OCI-LY1 (cell line): ENCODE data around the gene ENTPD1.

Experiments used
- H2AFZ ChIP-seq: fragments of 200-600 bp; sonication (generic), shearing (Covaris generic); 2 replicates; pipeline ENCODE4 v1.6.0; 2014; ENCODE audit warnings: antibody characterized with exemption, mild to moderate bottlenecking, low read length
- H3F3A ChIP-seq: fragments of 200-600 bp; sonication (generic), shearing (Covaris generic); 2 replicates; pipeline ENCODE4 v1.6.0; 2014; ENCODE audit warnings: mild to moderate bottlenecking, antibody characterized with exemption, low read length, moderate library complexity; ENCODE audit not compliant: insufficient read depth
- H3K27ac ChIP-seq: fragments of 200-600 bp; sonication (generic); 2 replicates; pipeline ENCODE4 v1.5.1; 2014; ENCODE audit warnings: low read length, mixed run types, mild to moderate bottlenecking, low read depth; ENCODE audit not compliant: poor library complexity, severe bottlenecking
- H3K27me3 ChIP-seq: fragments of 200-600 bp; sonication (generic); 2 replicates; pipeline ENCODE4 v1.6.0; 2014; ENCODE audit warnings: antibody characterized with exemption, mild to moderate bottlenecking, low read length, moderate library complexity; ENCODE audit not compliant: insufficient read depth
- H3K36me3 ChIP-seq: fragments of 200-600 bp; sonication (generic); 2 replicates; pipeline ENCODE4 v1.6.1; 2014; ENCODE audit warnings: mild to moderate bottlenecking, antibody characterized with exemption, low read length, moderate library complexity, mixed read lengths; ENCODE audit not compliant: insufficient read depth
- H3K4me1 ChIP-seq: fragments of 200-600 bp; sonication (generic); 2 replicates; pipeline ENCODE4 v1.5.1; 2014; ENCODE audit warnings: mild to moderate bottlenecking, low read length, moderate library complexity; ENCODE audit not compliant: insufficient read depth, severe bottlenecking
- H3K4me2 ChIP-seq: fragments of 200-600 bp; sonication (generic), shearing (Covaris generic); 2 replicates; pipeline ENCODE4 v1.6.1; 2014; ENCODE audit warnings: low read length
- H3K4me3 ChIP-seq: fragments of 200-600 bp; sonication (generic); 2 replicates; pipeline ENCODE4 v1.5.1; 2014; ENCODE audit warnings: low read length, low read depth, mild to moderate bottlenecking, mixed read lengths; ENCODE audit not compliant: poor library complexity, severe bottlenecking
- H3K79me2 ChIP-seq: fragments of 200-600 bp; shearing (Covaris generic); 2 replicates; pipeline ENCODE4 v1.6.1; 2016; ENCODE audit warnings: mixed run types, low read length, mixed read lengths; ENCODE audit not compliant: insufficient read depth
- H3K9ac ChIP-seq: fragments of 200-600 bp; sonication (generic), shearing (Covaris generic); 2 replicates; pipeline ENCODE4 v1.6.1; 2014; ENCODE audit warnings: mild to moderate bottlenecking, low read length, mixed read lengths
- H3K9me2 ChIP-seq: fragments of 200-600 bp; sonication (generic), shearing (Covaris generic); 2 replicates; pipeline ENCODE4 v1.6.1; 2014; ENCODE audit warnings: low read depth, mild to moderate bottlenecking, low read length, mixed read lengths
- H3K9me3 ChIP-seq: fragments of 200-600 bp; shearing (Covaris generic); 2 replicates; pipeline ENCODE4 v1.6.1; 2014; ENCODE audit warnings: low read length, mixed read lengths
- H4K20me1 ChIP-seq: fragments of 200-600 bp; sonication (generic), shearing (Covaris generic); 2 replicates; pipeline ENCODE4 v1.6.0; 2016; ENCODE audit warnings: mild to moderate bottlenecking, low read length; ENCODE audit not compliant: insufficient read depth
- CTCF ChIP-seq: fragments of 200-600 bp; sonication (generic), shearing (Covaris generic); IDR thresholded peaks from 2 replicates; pipeline ENCODE4 v1.5.1; 2017; ENCODE audit warnings: mild to moderate bottlenecking, antibody characterized with exemption, low read length, moderate library complexity, mixed read lengths
- EZH2 ChIP-seq: fragments of 200-600 bp; sonication (generic), shearing (Covaris generic); IDR thresholded peaks from 2 replicates; pipeline ENCODE4 v1.8.0; 2017; ENCODE audit warnings: borderline replicate concordance, mixed run types, mild to moderate bottlenecking, antibody characterized with exemption, low read length, moderate library complexity, mixed read lengths

ENTPD1 gene

GRCh38 chr10:95789902-95790301, 33.9 kb downstream of the ENTPD1 start:
- TF ChIP-seq EZH2, result no peak
- TF ChIP-seq CTCF, result no peak
- H3K9ac ChIP-seq, result no peak overlapping the region
- H3K4me2 ChIP-seq, result no peak overlapping the region
- H3K4me3 ChIP-seq, result no peak overlapping the region
- no peaks in the 10 kb centered on the region for H4K20me1 ChIP-seq
- H3F3A ChIP-seq, result no peaks in the 10 kb centered on the region
- H3K4me1 ChIP-seq, result no peaks in the 10 kb centered on the region
- no peaks in the 10 kb centered on the region for H3K27me3 ChIP-seq
- no peak overlapping the region for H2AFZ ChIP-seq
- no peak overlapping the region for H3K27ac ChIP-seq
- no peaks in the 10 kb centered on the region for H3K79me2 ChIP-seq
- no peaks in the 10 kb centered on the region for H3K9me2 ChIP-seq
- no peaks in the 10 kb centered on the region for H3K9me3 ChIP-seq
- no peaks in the 10 kb centered on the region for H3K36me3 ChIP-seq

GRCh38 chr10:95790982-95791381, 35.0 kb downstream of the ENTPD1 start:
- Histone ChIP-seq H3K9me3 (no peaks in the 10 kb centered on the region), H3K79me2 (no peaks in the 10 kb centered on the region), H2AFZ (no peak overlapping the region), H3K4me2 (no peak overlapping the region), H3K4me3 (no peak overlapping the region), H3K9ac (no peak overlapping the region), H3K27ac (no peak overlapping the region), H3K36me3 (no peaks in the 10 kb centered on the region), H4K20me1 (no peaks in the 10 kb centered on the region), H3F3A (no peaks in the 10 kb centered on the region), H3K4me1 (no peaks in the 10 kb centered on the region), H3K27me3 (no peaks in the 10 kb centered on the region), H3K9me2 (no peaks in the 10 kb centered on the region)
- TF ChIP-seq CTCF, result no peak
- TF ChIP-seq EZH2, result no peak

- Histone ChIP-seq H3K4me3 (no peak overlapping the region), H2AFZ (no peak overlapping the region), H3K79me2 (no peaks in the 10 kb centered on the region), H3K36me3 (no peaks in the 10 kb centered on the region), H3F3A (no peaks in the 10 kb centered on the region), H3K4me2 (no peak overlapping the region), H3K4me1 (no peaks in the 10 kb centered on the region), H3K9me2 (no peaks in the 10 kb centered on the region), H4K20me1 (no peaks in the 10 kb centered on the region), H3K27me3 (no peaks in the 10 kb centered on the region), H3K9me3 (no peaks in the 10 kb centered on the region), H3K9ac (no peak overlapping the region), H3K27ac (no peak overlapping the region)
- TF ChIP-seq EZH2 (no peak), CTCF (no peak)
Observed at GRCh38 chr10:95791425-95791979, 35.5 kb downstream of the ENTPD1 start.
